ENCODE results near the gene LSM4.

Gene LSM4

GRCh38 chr19:18309525-18310064 lies 13.3 kb downstream of the LSM4 start:
- no peak for DNase-seq

DNA sequence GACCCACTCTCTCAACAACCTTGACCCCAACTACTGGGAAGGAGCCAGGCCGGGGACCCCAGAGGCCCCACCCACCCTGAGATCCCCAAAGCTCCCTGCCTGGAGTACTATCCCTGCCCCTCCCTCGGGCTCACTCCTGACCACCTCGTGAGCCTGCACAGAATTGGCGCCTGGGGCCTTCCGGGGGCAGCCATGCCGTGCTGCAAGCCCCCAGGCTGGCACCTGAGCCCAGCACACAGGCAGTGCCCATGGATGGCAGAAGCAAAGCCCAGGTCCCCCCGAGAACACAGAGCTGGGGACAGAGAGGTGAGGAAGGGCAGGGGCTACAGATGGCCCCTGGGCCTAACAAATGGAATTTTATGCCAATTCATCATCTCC lies 13.9 kb downstream of the LSM4 start:
- DNase-seq: no peak

GRCh38 chr19:18308051-18308947 lies 14.6 kb downstream of the LSM4 start:
- no peak for DNase-seq

- no peak for DNase-seq
Observed at GRCh38 chr19:18307271-18307681, 15.6 kb downstream of the LSM4 start.

- no peak for DNase-seq
Observed at GRCh38 chr19:18306888-18307260, 16.0 kb downstream of the LSM4 start.

DNA sequence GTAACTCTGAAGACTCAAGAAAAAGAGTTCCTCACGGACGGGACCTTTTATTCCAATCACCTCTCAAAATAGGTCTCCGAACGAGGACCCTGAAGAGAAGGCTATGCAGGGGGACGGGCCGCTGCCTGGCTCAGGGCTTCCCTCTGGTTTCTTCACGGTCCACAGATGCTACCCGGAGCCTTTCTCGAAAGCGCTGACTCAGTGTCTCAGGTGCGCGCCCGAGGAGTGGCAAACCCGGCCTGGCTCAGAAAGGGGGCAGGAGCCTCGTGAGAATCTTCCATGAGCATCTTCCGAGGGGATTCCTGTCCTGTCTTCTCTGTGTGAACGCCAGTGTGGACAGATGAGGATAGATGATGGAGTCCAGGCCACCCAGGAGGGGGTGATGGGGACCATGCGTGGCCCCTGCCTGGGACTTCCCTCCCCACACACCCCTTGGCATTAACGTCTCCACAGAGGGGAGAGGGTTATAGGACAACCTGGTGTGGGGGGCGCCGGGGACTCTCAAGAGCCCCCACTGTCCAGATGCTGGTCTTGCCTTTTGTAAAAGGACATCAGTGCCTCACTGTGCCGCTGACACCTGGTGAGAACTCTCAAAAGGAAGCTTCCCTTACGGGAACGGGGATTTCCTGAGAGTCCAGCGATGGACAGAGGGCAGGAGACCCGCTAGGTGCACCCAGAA lies 16.5 kb downstream of the LSM4 start:
- DNase-seq: no peak

GRCh38 chr19:18304458-18305310 lies 18.2 kb downstream of the LSM4 start:
- DNase-seq: peak; percentile 43

DNA sequence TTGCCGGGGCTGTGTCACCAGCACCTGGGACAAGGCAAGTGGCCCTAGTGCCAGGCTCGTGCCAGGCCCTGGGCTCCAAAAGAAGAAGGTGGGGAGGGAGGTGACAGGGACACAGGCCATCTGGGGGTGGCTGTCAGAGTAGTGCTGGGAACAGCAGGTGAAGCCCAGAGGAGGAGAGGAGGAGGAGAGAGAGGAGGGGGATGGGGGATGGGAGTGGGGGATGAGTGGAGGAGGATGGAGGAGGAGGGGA lies 18.7 kb downstream of the LSM4 start:
- DNase-seq: no peak

DNA sequence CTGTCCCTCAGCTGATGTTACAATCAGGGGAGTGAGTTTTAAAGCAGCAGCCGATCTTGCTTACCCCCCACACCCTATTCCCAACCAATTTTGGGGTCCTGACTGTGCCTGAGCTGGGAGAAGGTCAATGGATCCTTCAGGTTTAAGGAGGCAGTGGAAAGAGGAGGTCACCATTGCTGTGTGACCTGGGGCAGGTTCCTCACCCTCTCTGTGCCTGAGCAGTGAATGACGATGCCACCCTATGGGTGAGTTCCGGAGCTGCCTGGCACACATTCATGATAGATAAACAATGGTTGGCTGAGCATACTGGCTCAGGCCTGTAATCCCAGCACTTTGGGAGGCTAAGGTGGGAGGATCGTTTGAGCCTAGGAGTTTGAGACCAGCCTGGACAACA lies 21.2 kb downstream of the LSM4 start:
- DNase-seq: no peak

GRCh38 chr19:18300930-18301717 lies 21.8 kb downstream of the LSM4 start:
- DNase-seq: no peak

GRCh38 chr19:18299654-18300053 lies 23.2 kb downstream of the LSM4 start:
- DNase-seq: no peak

- no peak for DNase-seq
Observed at GRCh38 chr19:18298601-18299000, 24.3 kb downstream of the LSM4 start.

GRCh38 chr19:18297308-18297707 lies 25.6 kb downstream of the LSM4 start:
- no peak for DNase-seq

GRCh38 chr19:18295034-18295451 lies 27.8 kb downstream of the LSM4 start:
- no peak for DNase-seq

- no peak for DNase-seq
Observed at GRCh38 chr19:18294467-18294864, 28.4 kb downstream of the LSM4 start.

DNA sequence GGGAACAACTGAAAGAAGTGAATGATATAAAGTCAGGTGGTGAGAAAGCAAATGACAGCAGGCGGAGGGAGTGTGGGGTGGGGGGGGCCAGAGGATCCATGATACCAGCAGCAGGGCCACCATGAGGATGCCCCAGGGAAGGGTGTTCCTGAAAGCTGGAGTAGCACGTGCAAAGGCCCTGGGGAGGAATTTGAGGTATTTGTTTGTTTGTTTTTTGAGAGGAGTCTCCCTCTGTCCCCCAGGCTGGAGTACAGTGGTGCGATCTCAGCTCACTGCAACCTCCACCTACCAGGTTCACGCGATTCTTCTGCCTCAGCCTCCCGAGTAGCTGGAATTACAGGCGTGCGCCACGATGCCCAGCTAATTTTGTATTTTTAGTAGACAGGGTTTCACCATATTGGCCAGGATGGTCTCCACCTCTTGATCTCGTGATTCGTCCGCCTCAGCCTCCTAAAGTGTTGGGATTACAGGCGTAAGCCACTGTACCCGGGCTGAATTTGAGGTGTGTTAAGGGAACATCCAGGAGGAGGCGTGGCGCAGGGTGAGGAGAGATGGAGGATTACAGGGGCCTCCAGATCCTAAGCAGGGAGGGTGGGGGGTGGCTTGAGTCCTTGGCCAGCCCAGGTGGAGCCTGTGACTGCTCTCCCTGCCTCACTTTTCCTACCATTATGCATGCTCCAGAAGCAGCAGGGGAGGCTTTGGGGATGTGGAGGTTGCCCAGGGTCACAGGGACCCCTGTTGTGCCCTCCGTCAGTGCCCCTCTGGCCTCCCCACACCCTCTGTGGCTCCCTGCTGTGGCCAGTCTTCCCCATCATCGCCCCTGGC lies 29.0 kb downstream of the LSM4 start:
- DNase-seq: no peak

DNA sequence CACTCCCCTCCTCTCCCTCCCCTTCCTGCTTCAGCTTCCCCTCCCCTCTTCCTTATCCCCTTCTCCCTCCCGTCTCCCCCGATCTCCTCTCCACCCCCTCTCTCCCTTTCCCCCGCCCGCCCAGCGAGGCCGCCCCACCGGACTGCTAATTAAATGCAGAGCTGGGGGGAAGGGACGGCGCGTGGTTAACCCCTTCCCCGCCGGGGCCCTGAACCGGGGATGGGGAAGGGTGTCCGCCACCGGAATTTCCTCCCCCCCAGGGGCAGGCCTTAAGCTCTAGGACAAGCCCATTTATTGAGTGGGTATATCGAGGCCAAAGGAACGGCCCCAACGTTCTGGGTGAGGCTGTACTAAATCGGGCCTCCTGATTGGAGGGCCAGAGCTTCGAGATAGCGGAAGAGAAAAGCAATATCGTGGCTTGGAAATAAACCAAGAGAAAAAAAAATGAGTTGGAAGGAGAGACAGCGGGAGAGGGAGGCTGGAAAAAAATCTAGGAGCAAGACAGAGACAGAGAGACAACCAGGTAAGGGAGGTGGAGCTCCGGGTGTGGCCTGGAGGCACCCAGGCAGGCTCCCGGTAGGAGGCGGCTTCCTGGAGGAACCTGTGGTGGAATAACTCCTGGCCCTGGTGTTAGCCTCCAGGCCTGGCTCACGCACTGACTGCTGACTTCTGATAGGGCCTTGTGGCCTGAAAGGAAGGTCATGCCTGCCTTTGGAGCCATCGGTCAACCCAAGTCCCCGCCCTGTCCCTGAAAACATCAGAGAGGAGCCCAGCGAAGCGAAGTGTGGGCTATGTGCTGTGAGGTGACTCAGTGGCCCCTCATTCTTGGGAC lies 29.9 kb downstream of the LSM4 start:
- DNase-seq: no peak

DNA sequence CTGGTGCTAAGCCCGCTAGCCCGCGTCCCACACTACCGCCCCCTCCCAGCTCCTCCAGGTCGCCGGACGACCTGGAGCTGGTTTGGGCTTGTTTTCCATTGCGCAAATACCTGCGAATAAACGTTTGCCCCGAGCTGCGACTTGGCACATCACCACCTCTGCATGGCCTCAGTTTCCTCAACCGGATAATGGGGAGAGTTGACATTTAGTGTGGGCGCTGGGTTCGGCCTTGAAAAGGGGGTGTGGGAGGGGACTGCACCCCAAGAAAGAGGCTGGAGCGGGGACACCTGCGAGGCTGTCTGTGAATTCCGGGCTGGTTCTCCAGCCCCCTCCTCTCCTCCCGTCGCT lies 30.4 kb downstream of the LSM4 start:
- DNase-seq: no peak

DNA sequence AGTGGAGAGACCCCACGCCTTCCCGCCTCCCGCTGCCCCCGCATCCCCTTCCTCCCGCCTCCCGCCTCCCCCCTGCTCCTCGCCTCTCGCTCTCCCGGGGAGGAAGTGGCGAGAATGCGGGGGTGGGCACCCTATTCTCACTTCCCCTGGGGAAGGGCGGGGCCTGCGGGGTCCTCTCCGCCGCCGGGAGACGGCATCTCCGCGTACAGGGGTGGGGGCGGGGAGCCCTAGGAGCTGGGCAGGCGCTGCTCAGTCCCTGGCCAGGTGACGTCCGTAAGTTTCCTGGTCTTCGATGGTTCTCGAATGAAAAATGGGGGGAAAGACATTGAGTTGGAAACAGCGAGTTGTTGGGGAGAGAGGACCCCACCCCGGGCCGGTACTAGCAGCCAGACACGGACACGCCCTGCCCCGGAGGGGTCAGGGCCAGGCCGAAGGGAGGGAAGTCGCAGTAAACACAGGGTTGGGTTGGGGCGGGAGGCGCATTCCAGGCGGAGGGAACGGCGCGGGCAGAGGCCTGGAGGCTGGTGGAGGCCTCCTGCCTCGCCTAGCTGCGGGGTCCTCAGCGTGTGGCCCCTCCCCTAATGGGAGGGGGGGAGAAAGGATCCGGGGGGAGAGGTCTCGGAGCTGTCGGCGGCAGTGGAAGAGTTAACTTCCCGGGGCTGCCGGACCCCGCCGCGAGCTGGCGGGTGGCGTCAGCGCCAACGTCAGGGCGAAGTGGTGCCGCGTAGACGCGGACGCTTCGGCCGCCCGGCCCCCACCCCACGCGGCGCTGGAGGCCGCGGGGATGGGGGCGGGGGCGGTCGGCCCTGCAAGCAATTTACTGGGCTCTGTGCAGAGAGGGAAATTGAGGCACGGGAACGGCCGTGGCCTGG lies 31.1 kb downstream of the LSM4 start:
- no peak for DNase-seq

- no peak for DNase-seq
Observed at GRCh38 chr19:18291019-18291524, 31.8 kb downstream of the LSM4 start.
